Ectodermal cell (in vitro differentiated cells): Measurements from ENCODE around the gene SHTN1.

Experiments used
- H3K27ac ChIP-seq: 2 replicates; pipeline ENCODE4 v1.7.0; 2013; ENCODE audit warnings: mild to moderate bottlenecking, low read depth, low read length; ENCODE audit not compliant: insufficient read depth, poor library complexity, severe bottlenecking
- H3K27me3 ChIP-seq: 2 replicates; pipeline ENCODE4 v1.7.0; 2013; ENCODE audit warnings: mild to moderate bottlenecking, low read length; ENCODE audit not compliant: insufficient read depth, control insufficient read depth, poor library complexity, severe bottlenecking
- H3K36me3 ChIP-seq: one replicate; pipeline ENCODE4 v1.7.0; 2013; ENCODE audit warnings: low read length; ENCODE audit not compliant: control insufficient read depth, insufficient read depth
- H3K4me1 ChIP-seq: one replicate; pipeline ENCODE4 v1.7.0; 2013; ENCODE audit warnings: low read length; ENCODE audit not compliant: control insufficient read depth, insufficient read depth
- H3K4me3 ChIP-seq: 2 replicates; pipeline ENCODE4 v1.7.0; 2013; ENCODE audit warnings: low read depth, low read length, control low read depth; ENCODE audit not compliant: insufficient read depth
- H3K9me3 ChIP-seq: 2 replicates; pipeline ENCODE4 v1.7.0; 2013; ENCODE audit warnings: mild to moderate bottlenecking, low read length, moderate library complexity; ENCODE audit not compliant: control insufficient read depth
- WGBS, 2 experiments: methylation state at CpG; one replicate each; pipeline ENCODE4 v1.1.7; 2013; ENCODE audit warnings: missing lambda C conversion rate in 2 of 2; 5-methylcytosine and 5-hydroxymethylcytosine counted together

The SHTN1 gene

GRCh38 chr10:116988311-116988710, 16.7 kb downstream of the SHTN1 start:
- peaks cover 8% of the 10 kb centered on the region for H3K4me1 ChIP-seq
- H3K27me3 ChIP-seq = no peaks in the 10 kb centered on the region
- H3K27ac ChIP-seq = no peak overlapping the region
- no peak overlapping the region for H3K4me3 ChIP-seq
- no peaks in the 10 kb centered on the region for H3K36me3 ChIP-seq
- H3K9me3 ChIP-seq = no peaks in the 10 kb centered on the region

- peaks cover 8% of the 10 kb centered on the region for H3K4me1 ChIP-seq
- 80 to 95% methylated on average over 1 to 2 of the region's 2 CpGs for WGBS, 2 experiments
- H3K27ac ChIP-seq = no peak overlapping the region
- H3K36me3 ChIP-seq = no peaks in the 10 kb centered on the region
- no peaks in the 10 kb centered on the region for H3K9me3 ChIP-seq
- no peak overlapping the region for H3K4me3 ChIP-seq
- H3K27me3 ChIP-seq = no peaks in the 10 kb centered on the region
These were observed 19.4 kb downstream of the SHTN1 start for GRCh38 chr10:116985611-116986010.

- Histone ChIP-seq H3K4me3 (no peak overlapping the region), H3K27me3 (no peaks in the 10 kb centered on the region), H3K9me3 (no peaks in the 10 kb centered on the region), H3K36me3 (no peaks in the 10 kb centered on the region), H3K27ac (no peak overlapping the region), H3K4me1 (peaks cover 4% of the 10 kb centered on the region)
- WGBS, 2 experiments = 88 to 91% methylated on average over 3 of the region's 3 CpGs
These were observed 20.6 kb downstream of the SHTN1 start for GRCh38 chr10:116984202-116984990.

GRCh38 chr10:116980041-116980440, 24.9 kb downstream of the SHTN1 start:
- 70 to 80% methylated on average over 1 of the region's 3 CpGs for WGBS, 2 experiments
- peaks cover 5% of the 10 kb centered on the region for H3K4me1 ChIP-seq
- H3K36me3 ChIP-seq = no peaks in the 10 kb centered on the region
- H3K9me3 ChIP-seq = no peaks in the 10 kb centered on the region
- H3K4me3 ChIP-seq = no peak overlapping the region
- no peaks in the 10 kb centered on the region for H3K27me3 ChIP-seq
- H3K27ac ChIP-seq = no peak overlapping the region

GRCh38 chr10:116978901-116979300, 26.1 kb downstream of the SHTN1 start:
- WGBS, 2 experiments = 37 to 44% methylated on average over 2 of the region's 2 CpGs
- H3K4me3 ChIP-seq = no peak overlapping the region
- H3K4me1 ChIP-seq = peaks cover 7% of the 10 kb centered on the region
- no peaks in the 10 kb centered on the region for H3K27me3 ChIP-seq
- H3K27ac ChIP-seq = no peak overlapping the region
- no peaks in the 10 kb centered on the region for H3K36me3 ChIP-seq
- H3K9me3 ChIP-seq = no peaks in the 10 kb centered on the region

GRCh38 chr10:116974456-116975005, 30.5 kb downstream of the SHTN1 start:
- 65 to 67% methylated on average over 5 of the region's 5 CpGs for WGBS, 2 experiments
- no peaks in the 10 kb centered on the region for H3K27me3 ChIP-seq
- no peak overlapping the region for H3K27ac ChIP-seq
- H3K36me3 ChIP-seq = no peaks in the 10 kb centered on the region
- H3K4me1 ChIP-seq = peaks cover 8% of the 10 kb centered on the region
- H3K9me3 ChIP-seq = no peaks in the 10 kb centered on the region
- no peak overlapping the region for H3K4me3 ChIP-seq

GRCh38 chr10:116973946-116974455, 31.0 kb downstream of the SHTN1 start:
- H3K4me1 ChIP-seq = peaks cover 8% of the 10 kb centered on the region
- no peaks in the 10 kb centered on the region for H3K27me3 ChIP-seq
- no peak overlapping the region for H3K27ac ChIP-seq
- H3K4me3 ChIP-seq = no peak overlapping the region
- no peaks in the 10 kb centered on the region for H3K9me3 ChIP-seq
- no peaks in the 10 kb centered on the region for H3K36me3 ChIP-seq

GRCh38 chr10:116973371-116973905, 31.5 kb downstream of the SHTN1 start:
- no peaks in the 10 kb centered on the region for H3K36me3 ChIP-seq
- no peak overlapping the region for H3K4me3 ChIP-seq
- H3K27ac ChIP-seq = no peak overlapping the region
- no peaks in the 10 kb centered on the region for H3K9me3 ChIP-seq
- 92 to 95% methylated on average over 4 of the region's 4 CpGs for WGBS, 2 experiments
- no peaks in the 10 kb centered on the region for H3K27me3 ChIP-seq
- peaks cover 3% of the 10 kb centered on the region for H3K4me1 ChIP-seq

- Histone ChIP-seq H3K36me3 (no peaks in the 10 kb centered on the region), H3K4me3 (no peak overlapping the region), H3K27ac (no peak overlapping the region), H3K27me3 (no peaks in the 10 kb centered on the region), H3K9me3 (no peaks in the 10 kb centered on the region), H3K4me1 (peaks cover 3% of the 10 kb centered on the region)
- 92 to 100% methylated on average over 1 of the region's 1 CpG for WGBS, 2 experiments
These were observed 32.9 kb downstream of the SHTN1 start for GRCh38 chr10:116972131-116972530.

- H3K36me3 ChIP-seq = no peaks in the 10 kb centered on the region
These were observed 34.9 kb downstream of the SHTN1 start for GRCh38 chr10:116970050-116970449.

More at GRCh38 chr10:116970050-116970449, 34.9 kb downstream of the SHTN1 start:
- WGBS, 2 experiments = 91 to 95% methylated on average over 5 of the region's 5 CpGs
- no peaks in the 10 kb centered on the region for H3K27me3 ChIP-seq
- no peak overlapping the region for H3K27ac ChIP-seq
- H3K4me1 ChIP-seq = peaks cover 3% of the 10 kb centered on the region
- no peaks in the 10 kb centered on the region for H3K9me3 ChIP-seq
- no peak overlapping the region for H3K4me3 ChIP-seq
